PC-9 (cell line): Measurements from ENCODE around the gene GTF3C1.

Experiments
- CTCF ChIP-seq: fragments of 200-600 bp; sonication (generic); conservative IDR thresholded peaks from 2 replicates; pipeline ENCODE4 v1.6.1; 2017; ENCODE audit warnings: mixed run types, antibody characterized with exemption, mild to moderate bottlenecking, moderate library complexity
- EZH2 ChIP-seq: fragments of 200-600 bp; sonication (generic); IDR thresholded peaks from 2 replicates; pipeline ENCODE4 v1.8.0; 2017; ENCODE audit warnings: antibody characterized with exemption, low read depth

DNA sequence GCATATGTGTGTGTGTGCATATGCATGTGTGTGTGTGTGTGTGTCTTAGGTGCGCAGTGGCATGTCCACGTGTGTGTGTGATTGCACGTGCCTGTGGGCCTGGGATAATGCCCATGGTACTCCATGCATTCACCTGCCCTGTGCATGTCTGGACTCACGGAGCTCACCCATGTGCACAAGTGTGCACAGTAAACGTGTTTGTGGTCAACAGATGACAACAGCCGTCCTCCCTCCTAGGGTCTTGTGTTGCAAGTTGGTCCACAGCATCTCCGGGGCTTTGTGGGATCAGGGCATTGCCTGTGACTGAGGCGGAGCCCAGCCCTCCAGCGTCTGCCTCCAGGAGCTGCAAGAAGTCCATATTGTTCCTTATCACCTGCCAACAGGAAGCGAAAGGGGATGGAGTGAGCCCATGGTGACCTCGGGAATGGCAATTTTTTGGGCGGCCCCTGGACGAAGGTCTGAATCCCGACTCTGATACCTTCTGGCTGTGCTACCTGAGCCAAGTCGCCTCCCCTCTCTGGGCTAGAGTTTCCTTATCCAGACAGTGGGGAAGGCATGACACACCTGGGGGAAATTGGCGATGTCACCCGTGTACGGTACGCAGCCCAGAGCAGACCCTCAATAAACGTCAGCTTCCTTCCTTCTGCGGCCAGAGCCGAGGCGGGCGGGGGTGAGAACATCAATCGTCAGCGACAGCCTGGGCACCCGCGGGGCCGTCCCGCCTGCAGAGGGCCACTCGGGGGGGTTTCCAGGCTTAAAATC is 100.1 kb downstream of the GTF3C1 start:
- TF ChIP-seq CTCF (no peak), EZH2 (no peak)
